Activated CD4-positive, alpha-beta memory T cell treated with anti-CD3 and anti-CD28 coated beads, Interleukin-2, amount 10 ng/mL, durations not matched to agents 7 days and 5 days (primary cell): ENCODE measurements around the gene HID1. TPM values are rescaled to one million over a fixed set of nuclear protein-coding genes. Genes with fewer than 3 reads are reported as not detected.

Experiments
- CTCF ChIA-PET: fragments of 350-600 bp; sonication (Branson Sonifier 250); formaldehyde crosslinking; loops from one replicate; lab custom pipeline; 2021; ENCODE audit warnings: antibody characterized with exemption, inconsistent platforms; lab: Charles Lee
- POLR2A ChIA-PET: fragments of 350-600 bp; sonication (Branson Sonifier 250); formaldehyde crosslinking; loops from one replicate; lab custom pipeline; 2021; ENCODE audit warnings: antibody characterized with exemption; lab: Charles Lee
- DNase-seq: peaks from one replicate; pipeline ENCODE4 v3.0.0-alpha.2; 2020
- H3K27ac Mint-ChIP-seq: one replicate; pipeline ENCODE4 v1.8.0; 2021; ENCODE audit warnings: mild to moderate bottlenecking, mixed read lengths
- H3K27me3 Mint-ChIP-seq: one replicate; pipeline ENCODE4 v1.8.0; 2021; ENCODE audit warnings: mixed read lengths
- H3K36me3 Mint-ChIP-seq: one replicate; pipeline ENCODE4 v1.8.0; 2021; ENCODE audit warnings: low read depth, mixed read lengths
- H3K4me1 Mint-ChIP-seq: one replicate; pipeline ENCODE4 v1.8.0; 2021; ENCODE audit warnings: mixed read lengths
- H3K4me3 Mint-ChIP-seq: one replicate; pipeline ENCODE4 v1.8.0; 2021; ENCODE audit warnings: mild to moderate bottlenecking, mixed read lengths
- H3K9me3 Mint-ChIP-seq: one replicate; pipeline ENCODE4 v1.8.0; 2021; ENCODE audit warnings: mixed read lengths
- total RNA-seq, 2 experiments: library from RNA; stranded (reverse); gene quantifications; one replicate each; pipeline ENCODE4 v1.2.3, GENCODE V29; 2021

Gene HID1
- total RNA-seq, 2 experiments from 2014 or later, result 0.38 to 1.4 TPM

- H3K4me1 Mint-ChIP-seq, result no peaks in the 10 kb centered on the region
- ChIA-PET POLR2A (no interaction called here), CTCF (interaction anchor here (0.7 to 1.3 kb wide), 2 partner anchors 12 to 24 kb away, joined by 3 to 4 read pairs; no protein-coding TSS in a partner anchor)
- no peaks in the 10 kb centered on the region for H3K36me3 Mint-ChIP-seq
- no peak overlapping the region for H3K27ac Mint-ChIP-seq
- no peaks in the 10 kb centered on the region for H3K9me3 Mint-ChIP-seq
- H3K27me3 Mint-ChIP-seq, result peaks cover 61% of the 10 kb centered on the region
- H3K4me3 Mint-ChIP-seq, result no peak overlapping the region
- no peak for DNase-seq
Observed at GRCh38 chr17:74937064-74938051, 35.2 kb downstream of the HID1 start.

- Mint-ChIP-seq H3K27me3 (peaks cover 64% of the 10 kb centered on the region), H3K9me3 (no peaks in the 10 kb centered on the region), H3K4me1 (no peaks in the 10 kb centered on the region), H3K27ac (no peak overlapping the region), H3K4me3 (no peak overlapping the region), H3K36me3 (no peaks in the 10 kb centered on the region)
- no peak for DNase-seq
- ChIA-PET POLR2A (no interaction called here), CTCF (interaction anchor here (0.7 to 1.3 kb wide), 2 partner anchors 11 to 25 kb away, joined by 3 to 4 read pairs; no protein-coding TSS in a partner anchor)
Observed at GRCh38 chr17:74936470-74936799, 36.1 kb downstream of the HID1 start.

DNA sequence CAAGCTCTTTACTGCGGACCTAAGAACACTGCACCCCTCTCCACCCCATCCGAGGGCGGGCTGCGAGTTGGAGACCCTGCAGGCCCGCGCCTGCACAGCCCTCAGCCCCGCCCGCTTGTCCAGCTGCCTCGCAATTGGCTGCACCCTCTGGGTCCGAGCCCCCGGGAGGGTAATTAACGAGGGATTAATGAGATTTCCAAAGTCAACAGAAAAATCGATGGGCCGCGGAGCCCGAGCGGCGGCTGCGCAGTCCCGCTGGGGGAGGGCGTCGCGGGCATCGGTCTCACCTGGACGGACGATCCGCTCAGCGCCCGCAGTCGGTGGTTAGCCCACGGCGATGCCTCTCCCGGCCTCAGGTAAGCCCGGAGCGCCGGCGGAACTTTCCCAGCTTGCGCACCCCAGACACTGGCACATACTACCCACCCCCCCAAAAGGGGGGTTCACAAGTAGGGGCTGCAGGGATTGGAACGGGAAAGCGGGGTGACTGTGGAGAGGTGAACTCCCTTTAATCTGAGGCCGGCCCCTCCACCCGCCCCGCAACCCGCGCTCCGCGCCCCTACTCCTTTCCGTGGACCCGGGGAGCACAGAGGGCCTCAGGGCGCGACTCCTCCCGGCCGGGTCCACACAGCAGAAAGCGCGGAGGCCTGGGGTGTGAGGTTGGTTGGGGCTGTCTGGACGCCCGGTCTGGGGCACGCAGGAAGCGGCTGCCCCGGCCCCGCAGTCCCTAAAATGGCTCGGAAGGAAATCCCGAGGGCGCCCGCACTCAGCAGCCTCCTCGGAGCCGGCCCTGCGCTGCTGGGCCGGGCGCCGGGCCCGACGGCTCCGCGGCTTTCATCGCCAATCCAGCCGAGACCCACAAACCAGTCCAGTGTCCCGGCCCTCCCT lies 36.7 kb downstream of the HID1 start, which contains the start of gene OTOP3:
TSS of gene OTOP3 (plus strand) at position 314 of the 885 bp plus-strand sequence. CDS start at position 338, 24 bp downstream.
- Mint-ChIP-seq H3K4me3 (no peak within 1 kb of the TSS), H3K27me3 (peaks cover 68% of the 10 kb centered on the region), H3K27ac (no peak within 1 kb of the TSS), H3K9me3 (no peaks in the 10 kb centered on the region), H3K36me3 (no peaks in the 10 kb centered on the region), H3K4me1 (no peaks in the 10 kb centered on the region)
- DNase-seq, result no peak
- ChIA-PET CTCF (no interaction called here), POLR2A (no interaction called here)

- Mint-ChIP-seq H3K4me3 (no peak overlapping the region), H3K4me1 (no peaks in the 10 kb centered on the region), H3K36me3 (no peaks in the 10 kb centered on the region), H3K27me3 (peaks cover 73% of the 10 kb centered on the region), H3K9me3 (no peaks in the 10 kb centered on the region), H3K27ac (no peak overlapping the region)
- POLR2A ChIA-PET, result no interaction called here
- CTCF ChIA-PET, result no interaction called here
- no peak for DNase-seq
Observed at GRCh38 chr17:74935048-74935447, 37.5 kb downstream of the HID1 start.

GRCh38 chr17:74930535-74931036 lies 42.0 kb downstream of the HID1 start:
- DNase-seq, result no peak
- POLR2A ChIA-PET, result no interaction called here
- CTCF ChIA-PET, result no interaction called here
- peaks cover 69% of the 10 kb centered on the region for H3K27me3 Mint-ChIP-seq
- H3K36me3 Mint-ChIP-seq, result no peaks in the 10 kb centered on the region
- H3K27ac Mint-ChIP-seq, result no peak overlapping the region
- H3K9me3 Mint-ChIP-seq, result no peaks in the 10 kb centered on the region
- H3K4me3 Mint-ChIP-seq, result no peak overlapping the region
- no peaks in the 10 kb centered on the region for H3K4me1 Mint-ChIP-seq

- Mint-ChIP-seq H3K4me3 (no peak overlapping the region), H3K4me1 (peaks cover 3% of the 10 kb centered on the region), H3K27ac (no peak overlapping the region), H3K36me3 (no peaks in the 10 kb centered on the region), H3K9me3 (no peaks in the 10 kb centered on the region), H3K27me3 (peaks cover 68% of the 10 kb centered on the region)
- no peak for DNase-seq
- POLR2A ChIA-PET, result no interaction called here
- CTCF ChIA-PET, result interaction anchor here (0.7 kb wide), 1 partner anchor 33 kb away, joined by 3 read pairs; no protein-coding TSS in a partner anchor
Observed at GRCh38 chr17:74928786-74929185, 43.8 kb downstream of the HID1 start.

- H3K36me3 Mint-ChIP-seq, result no peaks in the 10 kb centered on the region
- no peaks in the 10 kb centered on the region for H3K9me3 Mint-ChIP-seq
- H3K27me3 Mint-ChIP-seq, result peaks cover 59% of the 10 kb centered on the region
- H3K4me1 Mint-ChIP-seq, result peaks cover 3% of the 10 kb centered on the region
- ChIA-PET POLR2A (interaction anchor here (0.7 kb wide), 1 partner anchor 33 kb away, joined by 3 read pairs; no protein-coding TSS in a partner anchor), CTCF (interaction anchor here (1.0 to 3.5 kb wide), 4 partner anchors 12 to 36 kb away, joined by 3 to 20 read pairs (median 5); no protein-coding TSS in a partner anchor)
- H3K27ac Mint-ChIP-seq, result no peak overlapping the region
- DNase-seq, result no peak
- no peak overlapping the region for H3K4me3 Mint-ChIP-seq
Observed at GRCh38 chr17:74925242-74925641, 47.3 kb downstream of the HID1 start.

GRCh38 chr17:74924250-74924948 lies 48.2 kb downstream of the HID1 start, which contains the start of gene OTOP2:
Gene OTOP2, plus strand, starts transcription at chr17:74924273. Its CDS starts 360 bp downstream, at chr17:74924633.
- no peaks in the 10 kb centered on the region for H3K9me3 Mint-ChIP-seq
- H3K27ac Mint-ChIP-seq, result no peak within 1 kb of the TSS
- no peaks in the 10 kb centered on the region for H3K36me3 Mint-ChIP-seq
- ChIA-PET POLR2A (no interaction called here), CTCF (interaction anchor here (0.8 to 3.5 kb wide), 8 partner anchors 25 to 488 kb away, joined by 3 to 20 read pairs (median 4); partner anchors contain the start of gene FDXR)
- peaks cover 60% of the 10 kb centered on the region for H3K27me3 Mint-ChIP-seq
- no peak within 1 kb of the TSS for H3K4me3 Mint-ChIP-seq
- DNase-seq, result no peak
- H3K4me1 Mint-ChIP-seq, result peaks cover 3% of the 10 kb centered on the region

- Mint-ChIP-seq H3K9me3 (no peaks in the 10 kb centered on the region), H3K4me1 (peaks cover 3% of the 10 kb centered on the region), H3K27ac (no peak overlapping the region), H3K36me3 (no peaks in the 10 kb centered on the region), H3K27me3 (peaks cover 57% of the 10 kb centered on the region), H3K4me3 (no peak overlapping the region)
- POLR2A ChIA-PET, result no interaction called here
- peak; percentile 74 for DNase-seq
- CTCF ChIA-PET, result interaction anchor here (0.8 to 3.5 kb wide), 8 partner anchors 24 to 489 kb away, joined by 3 to 20 read pairs (median 4); partner anchors contain the start of gene FDXR
Observed at GRCh38 chr17:74923538-74924249, 48.9 kb downstream of the HID1 start.

GRCh38 chr17:74922694-74923537 lies 49.6 kb downstream of the HID1 start, which contains the start of gene USH1G:
Gene USH1G, minus strand, starts transcription at chr17:74923255. Its CDS starts 182 bp downstream, at chr17:74923073.
- ChIA-PET POLR2A (no interaction called here), CTCF (interaction anchor here (0.8 to 3.5 kb wide), 7 partner anchors 23 to 490 kb away, joined by 3 to 20 read pairs (median 3); partner anchors contain the start of gene FDXR)
- no peaks in the 10 kb centered on the region for H3K36me3 Mint-ChIP-seq
- H3K4me3 Mint-ChIP-seq, result no peak within 1 kb of the TSS
- peak; percentile 20 for DNase-seq
- peaks cover 53% of the 10 kb centered on the region for H3K27me3 Mint-ChIP-seq
- peaks cover 3% of the 10 kb centered on the region for H3K4me1 Mint-ChIP-seq
- no peaks in the 10 kb centered on the region for H3K9me3 Mint-ChIP-seq
- H3K27ac Mint-ChIP-seq, result no peak within 1 kb of the TSS

GRCh38 chr17:74922172-74922571 lies 50.4 kb downstream of the HID1 start:
- POLR2A ChIA-PET, result no interaction called here
- Mint-ChIP-seq H3K4me3 (no peak overlapping the region), H3K4me1 (peaks cover 3% of the 10 kb centered on the region), H3K36me3 (no peaks in the 10 kb centered on the region), H3K27ac (no peak overlapping the region), H3K27me3 (peaks cover 47% of the 10 kb centered on the region), H3K9me3 (no peaks in the 10 kb centered on the region)
- no peak for DNase-seq
- CTCF ChIA-PET, result interaction anchor here (1.0 kb wide), 1 partner anchor 47 kb away, joined by 3 read pairs; no protein-coding TSS in a partner anchor
